B cell (primary cell): ENCODE measurements around the gene AKR7A2. TPM values are rescaled to one million over a fixed set of nuclear protein-coding genes. Genes with fewer than 3 reads are reported as not detected.
A peak's percentile ranks its signal among the peaks of the same experiment; 100 is the strongest.
"Not testable (repeated sequence)": the region's sequence is repeated elsewhere in the genome, so short reads cannot be mapped to it uniquely, and the experiment has no call there.

ENCODE experiments used
- ATAC-seq: fragments of 200-7000 bp; cut with Tn5 transposase; one replicate; pipeline ENCODE4 v1.10.0; 2021; ENCODE audit warnings: low read depth, mild to moderate bottlenecking, moderate number of reproducible peaks, moderate library complexity
- CTCF ChIA-PET: fragments of 350-600 bp; sonication (Branson Sonifier 250); formaldehyde crosslinking; loops from one replicate; lab custom pipeline; 2021; ENCODE audit warnings: antibody characterized with exemption, inconsistent platforms; lab: Charles Lee
- POLR2A ChIA-PET: fragments of 350-600 bp; sonication (Branson Sonifier 250); formaldehyde crosslinking; loops from one replicate; lab custom pipeline; 2021; ENCODE audit warnings: antibody characterized with exemption; lab: Charles Lee
- DNase-seq: peaks from one replicate; pipeline ENCODE4 v3.0.0; 2013
- H2AFZ ChIP-seq: 2 replicates; pipeline ENCODE4 v1.6.1; 2012; ENCODE audit warnings: mild to moderate bottlenecking, low read depth, low read length; ENCODE audit not compliant: insufficient read depth, poor library complexity, severe bottlenecking
- H3K27ac ChIP-seq, 2 donors: 1 replicate in 1 of 2; 2 replicates in 1 of 2; pipeline ENCODE4 v1.5.1; 2012 to 2013; ENCODE audit warnings: low read length in 2 of 2, mild to moderate bottlenecking in 2 of 2, moderate library complexity in 1 of 2
- H3K27me3 ChIP-seq, 4 experiments: fragments of 200-600 bp in 1 of 4; sonication (generic) in 1 of 4; replicated peaks in 1 of 4; 1 replicate in 2 of 4; 2 replicates in 2 of 4; pipeline versions ENCODE4 v1.6.1 to v1.7.0; 2013 to 2016; ENCODE audit warnings: low read length in 3 of 4, mild to moderate bottlenecking in 2 of 4, mixed read lengths in 1 of 4, moderate library complexity in 1 of 4; ENCODE audit not compliant: insufficient read depth in 4 of 4, control insufficient read depth in 3 of 4; ENCODE audit errors: control extremely low read depth in 1 of 4
- H3K36me3 ChIP-seq, 2 experiments: replicated peaks in 1 of 2; 1 replicate in 1 of 2; 2 replicates in 1 of 2; pipeline versions ENCODE4 v1.6.1 to v1.7.1; 2013; ENCODE audit warnings: low read length in 1 of 2; ENCODE audit not compliant: insufficient read depth in 2 of 2, control insufficient read depth in 1 of 2; ENCODE audit errors: control extremely low read depth in 1 of 2, extremely low read depth in 1 of 2
- H3K4me1 ChIP-seq, 2 donors: fragments of 200-600 bp in 1 of 2; sonication (generic) in 1 of 2; 1 replicate in 1 of 2; 2 replicates in 1 of 2; pipeline versions ENCODE4 v1.5.1 to v1.6.1; 2013 to 2017; ENCODE audit warnings: low read length in 2 of 2; ENCODE audit not compliant: control insufficient read depth in 2 of 2, insufficient read depth in 2 of 2
- H3K4me2 ChIP-seq: replicated peaks from 2 replicates; pipeline ENCODE3; 2012; ENCODE audit warnings: mild to moderate bottlenecking, low read depth, low read length; ENCODE audit not compliant: poor library complexity, severe bottlenecking
- H3K4me3 ChIP-seq, 5 experiments: fragments of 200-600 bp in 1 of 5; sonication (generic) in 1 of 5; 1 replicate in 3 of 5; 2 replicates in 2 of 5; pipeline versions ENCODE4 v1.5.1 to v1.7.0; 2011 to 2016; ENCODE audit warnings: low read length in 4 of 5, mild to moderate bottlenecking in 4 of 5, low read depth in 2 of 5, control low read depth in 1 of 5, moderate library complexity in 1 of 5; ENCODE audit not compliant: insufficient read depth in 1 of 5; ENCODE audit errors: control extremely low read depth in 1 of 5, extremely low read depth in 1 of 5
- H3K79me2 ChIP-seq: fragments of 200-600 bp; sonication (generic); one replicate; pipeline ENCODE4 v1.6.0; 2016; ENCODE audit warnings: low read length; ENCODE audit not compliant: control insufficient read depth, insufficient read depth
- H3K9ac ChIP-seq: fragments of 200-600 bp; sonication (generic); 2 replicates; pipeline ENCODE4 v1.6.1; 2017; ENCODE audit warnings: mild to moderate bottlenecking, low read length, moderate library complexity
- H3K9me3 ChIP-seq, 3 donors: one replicate each; pipeline versions ENCODE4 v1.6.1 to v1.7.1; 2013; ENCODE audit warnings: low read length in 2 of 3; ENCODE audit not compliant: control insufficient read depth in 2 of 3, insufficient read depth in 1 of 3; ENCODE audit errors: control extremely low read depth in 1 of 3
- H4K20me1 ChIP-seq: 2 replicates; pipeline ENCODE4 v1.6.0; 2012; ENCODE audit warnings: mild to moderate bottlenecking, low read length; ENCODE audit not compliant: insufficient read depth, control insufficient read depth, poor library complexity, severe bottlenecking
- H3K27ac Mint-ChIP-seq: one replicate; pipeline ENCODE4 v1.8.0; 2021; ENCODE audit warnings: mixed read lengths
- H3K27me3 Mint-ChIP-seq: one replicate; pipeline ENCODE4 v1.8.0; 2021; ENCODE audit warnings: mixed read lengths
- H3K4me1 Mint-ChIP-seq: one replicate; pipeline ENCODE4 v1.8.0; 2021; ENCODE audit warnings: mixed read lengths
- H3K4me3 Mint-ChIP-seq: one replicate; pipeline ENCODE4 v1.8.0; 2021; ENCODE audit warnings: mixed read lengths
- H3K9me3 Mint-ChIP-seq: one replicate; pipeline ENCODE4 v1.8.0; 2022; ENCODE audit warnings: mixed read lengths; ENCODE audit not compliant: insufficient read depth
- CTCF ChIP-seq: fragments of 200-600 bp; IDR thresholded peaks from one replicate; pipeline ENCODE4 v1.8.0; 2022; ENCODE audit warnings: antibody characterized with exemption, mild to moderate bottlenecking
- EZH2 ChIP-seq: IDR thresholded peaks from 2 replicates; pipeline ENCODE4 v1.6.1; 2012; ENCODE audit warnings: borderline replicate concordance, low read depth, mild to moderate bottlenecking, moderate library complexity, low read length; ENCODE audit not compliant: insufficient read depth, poor library complexity, severe bottlenecking
- WGBS: methylation state at CpG from one replicate; pipeline ENCODE4 v1.1.5; 2013; ENCODE audit warnings: missing lambda C conversion rate; ENCODE audit not compliant: insufficient coverage; 5-methylcytosine and 5-hydroxymethylcytosine counted together
- intact Hi-C: fragments of 100-400 bp; cut with micrococcal nuclease; formaldehyde crosslinking; loops from one replicate; pipeline ENCODE4 v1.10.0; 2022
- polyA plus RNA-seq: library from polyadenylated mRNA; depleted of rRNA; stranded (reverse); fragments of >200 nt; gene quantifications from 2 replicates; pipeline ENCODE4 v1.2.3, GENCODE V29; 2012
- total RNA-seq, 2 donors: library from RNA; stranded (reverse); fragments of 120-200 nt in 1 of 2; gene quantifications; 1 replicate in 1 of 2; 2 replicates in 1 of 2; pipeline versions ENCODE4 v1.2.3 to v1.2.4, GENCODE V29; 2013 to 2022

Gene AKR7A2
- total and polyA plus RNA-seq, 2 donors (not counting 1 experiment from before 2014, with no cell fraction given), result 23.7 to 32.1 TPM

- Histone ChIP-seq H2AFZ (peak overlapping the region; percentile 61), H3K36me3 (no peaks in the 10 kb centered on the region), H3K4me1 (peaks cover 5 to 6% of the 10 kb centered on the region in 2 donors), H3K4me3 (peak overlapping the region in 4 of 5 experiments; percentile 24 to 55 (median 46)), H3K9me3 (peaks cover 0 to 29% (median 7%) of the 10 kb centered on the region in 3 donors), H3K4me2 (peak overlapping the region; percentile 72), H3K27ac (no peak overlapping the region), H3K9ac (peak overlapping the region; percentile 52), H4K20me1 (no peaks in the 10 kb centered on the region), H3K27me3 (peaks cover 0 to 8% (median 4%) of the 10 kb centered on the region in 4 experiments), H3K79me2 (no peaks in the 10 kb centered on the region)
- no peak for DNase-seq
- ATAC-seq, result no peak
- ChIA-PET CTCF (no interaction called here), POLR2A (no interaction called here)
- Mint-ChIP-seq H3K9me3 (peaks cover 2% of the 10 kb centered on the region), H3K4me3 (peak overlapping the region; percentile 72), H3K27me3 (peaks cover 12% of the 10 kb centered on the region), H3K27ac (no peak overlapping the region), H3K4me1 (peaks cover 7% of the 10 kb centered on the region)
- intact Hi-C loops, result no loop called here
- TF ChIP-seq EZH2, result no peak
- TF ChIP-seq CTCF, result no peak
- 70% methylated on average over 1 of the region's 2 CpGs for WGBS
Observed at GRCh38 chr1:19289244-19289643, 22.7 kb downstream of the AKR7A2 start.

- ChIA-PET CTCF (interaction anchor here (1.1 kb wide), 1 partner anchor 24 kb away, joined by 3 read pairs; the partner anchor contains the start of gene SLC66A1), POLR2A (interaction anchor here (0.5 kb wide), 1 partner anchor 14 kb away, joined by 3 read pairs; no protein-coding TSS in a partner anchor)
- Mint-ChIP-seq H3K4me3 (peak within 1 kb of the TSS; percentile 75), H3K27me3 (peaks cover 12% of the 10 kb centered on the region), H3K27ac (peak within 1 kb of the TSS; percentile 37)
- WGBS, result 24% methylated on average over 50 of the region's 82 CpGs
- not testable (repeated sequence) for H3K79me2 ChIP-seq, H3K27me3 ChIP-seq, H3K36me3 ChIP-seq, H3K4me1 Mint-ChIP-seq, H3K27ac ChIP-seq, H4K20me1 ChIP-seq, H3K9me3 Mint-ChIP-seq, H3K4me1 ChIP-seq
- DNase-seq (peak; percentile 62), ATAC-seq (peak; percentile 97)
- Histone ChIP-seq H3K9ac (peak within 1 kb of the TSS; percentile 52), H3K4me3 (peak within 1 kb of the TSS in 4 of 5 experiments; percentile 24 to 55 (median 46)), H3K9me3 (peaks cover 0 to 23% (median 3%) of the 10 kb centered on the region in 3 donors), H2AFZ (peak within 1 kb of the TSS; percentile 61), H3K4me2 (peak within 1 kb of the TSS; percentile 72)
- intact Hi-C loops, result loop anchor here (1.0 kb wide), 1 partner anchor 24 kb away; the partner anchor contains the start of genes AKR7A2 and SLC66A1
Observed at GRCh38 chr1:19288324-19289241, 23.4 kb downstream of the AKR7A2 start, which contains the start of gene AKR7A3. Gene AKR7A3 (minus strand): TSS chr1:19288770. CDS start chr1:19288709, 61 bp downstream.
